Subcutaneous abdominal adipose tissue (tissue), 5 donors: ENCODE data around the gene PLXDC2.

Experiments
- H3K27ac ChIP-seq: one replicate; pipeline ENCODE4 v1.7.0; 2013; ENCODE audit warnings: low read depth, mild to moderate bottlenecking, inconsistent platforms, low read length, moderate library complexity
- H3K27me3 ChIP-seq, 5 donors: one replicate each; pipeline ENCODE4 v1.7.0; 2013; ENCODE audit warnings: low read length in 5 of 5, inconsistent platforms in 1 of 5; ENCODE audit not compliant: control insufficient read depth in 5 of 5, insufficient read depth in 4 of 5
- H3K36me3 ChIP-seq, 5 donors: one replicate each; pipeline ENCODE4 v1.7.0; 2013; ENCODE audit warnings: low read length in 5 of 5; ENCODE audit not compliant: control insufficient read depth in 5 of 5, insufficient read depth in 5 of 5
- H3K4me1 ChIP-seq, 5 donors: one replicate each; pipeline ENCODE4 v1.7.0; 2013; ENCODE audit warnings: low read length in 5 of 5, mild to moderate bottlenecking in 3 of 5, moderate library complexity in 1 of 5; ENCODE audit not compliant: control insufficient read depth in 5 of 5, insufficient read depth in 5 of 5
- H3K4me3 ChIP-seq, 5 donors: one replicate each; pipeline ENCODE4 v1.7.0; 2013; ENCODE audit warnings: low read length in 5 of 5, low read depth in 1 of 5
- H3K9ac ChIP-seq, 5 donors: one replicate each; pipeline ENCODE4 v1.7.0; 2013; ENCODE audit warnings: low read length in 5 of 5, mild to moderate bottlenecking in 4 of 5, moderate library complexity in 3 of 5
- H3K9me3 ChIP-seq, 5 donors: one replicate each; pipeline ENCODE4 v1.7.0; 2013; ENCODE audit warnings: low read length in 5 of 5; ENCODE audit not compliant: control insufficient read depth in 5 of 5
- donor health status: healthy.
- donor health status: healthy.
- donor health status: healthy.
- donor health status: healthy.
- donor health status: healthy.

PLXDC2 gene

GRCh38 chr10:20221356-20221755 lies 405.1 kb downstream of the PLXDC2 start:
- H3K36me3 ChIP-seq: peaks cover 0 to 10% (median 3%) of the 10 kb centered on the region in 5 donors
- no peaks in the 10 kb centered on the region for H3K4me1 ChIP-seq
- H3K4me3 ChIP-seq: no peak overlapping the region

GRCh38 chr10:20228729-20229128 lies 412.5 kb downstream of the PLXDC2 start:
- Histone ChIP-seq H3K9me3 (no peaks in the 10 kb centered on the region), H3K27ac (no peak overlapping the region), H3K4me1 (no peaks in the 10 kb centered on the region), H3K27me3 (no peaks in the 10 kb centered on the region), H3K36me3 (peaks cover 0 to 4% (median 0%) of the 10 kb centered on the region in 5 donors), H3K9ac (no peak overlapping the region), H3K4me3 (no peak overlapping the region)

More at GRCh38 chr10:20221356-20221755, 405.1 kb downstream of the PLXDC2 start:
- H3K9me3 ChIP-seq: no peaks in the 10 kb centered on the region
- H3K27ac ChIP-seq: no peak overlapping the region
- H3K27me3 ChIP-seq: no peaks in the 10 kb centered on the region
- H3K9ac ChIP-seq: no peak overlapping the region

GRCh38 chr10:20232079-20232705 lies 416.0 kb downstream of the PLXDC2 start:
- Histone ChIP-seq H3K27ac (no peak overlapping the region), H3K27me3 (no peaks in the 10 kb centered on the region), H3K4me1 (no peaks in the 10 kb centered on the region), H3K9me3 (no peaks in the 10 kb centered on the region), H3K36me3 (peaks cover 0 to 7% (median 0%) of the 10 kb centered on the region in 5 donors), H3K4me3 (no peak overlapping the region), H3K9ac (no peak overlapping the region)

- Histone ChIP-seq H3K9ac (no peak overlapping the region), H3K36me3 (peaks cover 0 to 7% (median 0%) of the 10 kb centered on the region in 5 donors), H3K9me3 (no peaks in the 10 kb centered on the region), H3K4me3 (no peak overlapping the region), H3K27ac (no peak overlapping the region), H3K27me3 (no peaks in the 10 kb centered on the region), H3K4me1 (no peaks in the 10 kb centered on the region)
These were observed 417.2 kb downstream of the PLXDC2 start for GRCh38 chr10:20233423-20233822.

GRCh38 chr10:20234579-20234978 lies 418.3 kb downstream of the PLXDC2 start:
- Histone ChIP-seq H3K27ac (no peak overlapping the region), H3K9me3 (no peaks in the 10 kb centered on the region), H3K4me1 (no peaks in the 10 kb centered on the region), H3K27me3 (no peaks in the 10 kb centered on the region), H3K9ac (no peak overlapping the region), H3K36me3 (peaks cover 0 to 7% (median 0%) of the 10 kb centered on the region in 5 donors), H3K4me3 (no peak overlapping the region)

GRCh38 chr10:20237091-20237570 lies 420.9 kb downstream of the PLXDC2 start:
- H3K36me3 ChIP-seq: peaks cover 0 to 5% (median 0%) of the 10 kb centered on the region in 5 donors
- H3K27me3 ChIP-seq: no peaks in the 10 kb centered on the region
- no peak overlapping the region for H3K27ac ChIP-seq
- H3K4me3 ChIP-seq: no peak overlapping the region
- no peak overlapping the region for H3K9ac ChIP-seq
- no peaks in the 10 kb centered on the region for H3K9me3 ChIP-seq
- no peaks in the 10 kb centered on the region for H3K4me1 ChIP-seq

GRCh38 chr10:20237586-20237985 lies 421.4 kb downstream of the PLXDC2 start:
- Histone ChIP-seq H3K4me1 (no peaks in the 10 kb centered on the region), H3K4me3 (no peak overlapping the region), H3K36me3 (peaks cover 0 to 5% (median 0%) of the 10 kb centered on the region in 5 donors), H3K27ac (no peak overlapping the region), H3K27me3 (no peaks in the 10 kb centered on the region), H3K9me3 (no peaks in the 10 kb centered on the region), H3K9ac (no peak overlapping the region)

GRCh38 chr10:20240643-20241042 lies 424.4 kb downstream of the PLXDC2 start:
- no peaks in the 10 kb centered on the region for H3K27me3 ChIP-seq
- H3K27ac ChIP-seq: no peak overlapping the region
- peaks cover 3 to 10% (median 4%) of the 10 kb centered on the region in 5 donors for H3K36me3 ChIP-seq
- H3K9ac ChIP-seq: no peak overlapping the region
- H3K4me3 ChIP-seq: no peak overlapping the region
- H3K9me3 ChIP-seq: no peaks in the 10 kb centered on the region
- H3K4me1 ChIP-seq: no peaks in the 10 kb centered on the region

GRCh38 chr10:20247454-20247853 lies 431.2 kb downstream of the PLXDC2 start:
- Histone ChIP-seq H3K4me3 (no peak overlapping the region), H3K27me3 (no peaks in the 10 kb centered on the region), H3K27ac (no peak overlapping the region), H3K36me3 (peaks cover 6 to 36% (median 13%) of the 10 kb centered on the region in 5 donors), H3K4me1 (no peaks in the 10 kb centered on the region), H3K9me3 (no peaks in the 10 kb centered on the region), H3K9ac (no peak overlapping the region)

GRCh38 chr10:20247891-20248708 lies 431.9 kb downstream of the PLXDC2 start:
- H3K9me3 ChIP-seq: no peaks in the 10 kb centered on the region

More at GRCh38 chr10:20247891-20248708, 431.9 kb downstream of the PLXDC2 start:
- H3K9ac ChIP-seq: no peak overlapping the region
- H3K4me1 ChIP-seq: no peaks in the 10 kb centered on the region
- no peak overlapping the region for H3K27ac ChIP-seq
- no peak overlapping the region for H3K4me3 ChIP-seq
- peaks cover 6 to 36% (median 13%) of the 10 kb centered on the region in 5 donors for H3K36me3 ChIP-seq
- H3K27me3 ChIP-seq: no peaks in the 10 kb centered on the region
